WERI-Rb-1 (cell line): ENCODE data around the gene KCNIP4.
"Not testable (repeated sequence)": the region's sequence is repeated elsewhere in the genome, so short reads cannot be mapped to it uniquely, and the experiment has no call there.

Experiments used
- DNase-seq: peaks from one replicate; pipeline ENCODE4 v3.0.0-alpha.2; 2020
- H3K27ac ChIP-seq: fragments of 250-450 bp; sonication (Bioruptor Pico); 2 replicates; pipeline ENCODE4 v1.5.1; 2020; ENCODE audit warnings: mild to moderate bottlenecking, moderate library complexity
- H3K27me3 ChIP-seq: fragments of 250-450 bp; sonication (Bioruptor Pico); 2 replicates; pipeline ENCODE4 v1.5.1; 2021; ENCODE audit warnings: mild to moderate bottlenecking, low read depth, moderate library complexity; ENCODE audit not compliant: insufficient read depth, severe bottlenecking
- H3K36me3 ChIP-seq: fragments of 250-450 bp; sonication (Bioruptor Pico); 2 replicates; pipeline ENCODE4 v1.5.1; 2020; ENCODE audit warnings: mild to moderate bottlenecking, moderate library complexity
- H3K4me3 ChIP-seq: 2 replicates; pipeline ENCODE4 v1.5.1; 2011; ENCODE audit warnings: low read depth, mild to moderate bottlenecking, control low read depth, low read length
- H3K9me3 ChIP-seq: fragments of 250-450 bp; sonication (Bioruptor Pico); 2 replicates; pipeline ENCODE4 v1.5.1; 2021; ENCODE audit warnings: mild to moderate bottlenecking, moderate library complexity; ENCODE audit not compliant: severe bottlenecking
- TF ChIP-seq, protein P1 (sequence below): IDR thresholded peaks from 2 replicates; pipeline ENCODE4 v1.5.1; 2011; ENCODE audit warnings: low read depth, mild to moderate bottlenecking, control low read depth, inconsistent platforms, low read length

The KCNIP4 gene

DNA sequence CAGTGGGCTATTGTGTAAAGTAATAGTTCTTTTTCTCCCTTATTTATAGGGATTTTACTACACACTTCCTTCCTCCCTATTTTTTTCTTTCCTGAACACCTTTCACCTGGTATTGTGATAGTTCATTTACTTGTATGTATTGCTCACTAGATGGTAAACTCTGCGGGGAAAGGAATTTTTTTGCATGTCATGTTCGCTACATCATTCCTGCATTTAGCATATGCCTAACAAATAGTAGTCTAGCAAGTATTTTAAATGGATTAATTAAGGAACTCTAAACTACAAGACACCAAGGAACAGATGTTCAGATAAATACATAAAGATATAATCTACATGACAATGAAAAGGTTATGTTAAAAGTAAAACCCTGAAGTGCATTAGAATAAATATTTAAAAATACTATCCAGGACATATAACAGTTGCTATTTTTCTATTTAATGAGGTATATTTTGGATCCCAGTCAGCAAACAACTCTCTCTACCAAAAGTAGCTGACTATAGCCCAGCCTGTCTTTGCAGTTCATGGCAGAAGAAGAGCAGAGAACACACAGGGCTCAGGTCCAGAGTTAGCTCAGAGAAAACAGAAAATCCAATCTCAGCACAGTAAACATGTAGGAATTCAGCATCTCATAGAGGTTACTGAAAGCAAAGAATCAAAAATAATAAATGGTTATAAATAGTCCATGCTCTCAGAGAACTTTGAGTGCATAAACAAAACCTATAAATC, 1160.5 kb downstream of the KCNIP4 start:
- no peak overlapping the region for H3K27ac ChIP-seq
- TF ChIP-seq, protein P1, sequence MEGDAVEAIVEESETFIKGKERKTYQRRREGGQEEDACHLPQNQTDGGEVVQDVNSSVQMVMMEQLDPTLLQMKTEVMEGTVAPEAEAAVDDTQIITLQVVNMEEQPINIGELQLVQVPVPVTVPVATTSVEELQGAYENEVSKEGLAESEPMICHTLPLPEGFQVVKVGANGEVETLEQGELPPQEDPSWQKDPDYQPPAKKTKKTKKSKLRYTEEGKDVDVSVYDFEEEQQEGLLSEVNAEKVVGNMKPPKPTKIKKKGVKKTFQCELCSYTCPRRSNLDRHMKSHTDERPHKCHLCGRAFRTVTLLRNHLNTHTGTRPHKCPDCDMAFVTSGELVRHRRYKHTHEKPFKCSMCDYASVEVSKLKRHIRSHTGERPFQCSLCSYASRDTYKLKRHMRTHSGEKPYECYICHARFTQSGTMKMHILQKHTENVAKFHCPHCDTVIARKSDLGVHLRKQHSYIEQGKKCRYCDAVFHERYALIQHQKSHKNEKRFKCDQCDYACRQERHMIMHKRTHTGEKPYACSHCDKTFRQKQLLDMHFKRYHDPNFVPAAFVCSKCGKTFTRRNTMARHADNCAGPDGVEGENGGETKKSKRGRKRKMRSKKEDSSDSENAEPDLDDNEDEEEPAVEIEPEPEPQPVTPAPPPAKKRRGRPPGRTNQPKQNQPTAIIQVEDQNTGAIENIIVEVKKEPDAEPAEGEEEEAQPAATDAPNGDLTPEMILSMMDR: no peak
- no peak for DNase-seq

DNA sequence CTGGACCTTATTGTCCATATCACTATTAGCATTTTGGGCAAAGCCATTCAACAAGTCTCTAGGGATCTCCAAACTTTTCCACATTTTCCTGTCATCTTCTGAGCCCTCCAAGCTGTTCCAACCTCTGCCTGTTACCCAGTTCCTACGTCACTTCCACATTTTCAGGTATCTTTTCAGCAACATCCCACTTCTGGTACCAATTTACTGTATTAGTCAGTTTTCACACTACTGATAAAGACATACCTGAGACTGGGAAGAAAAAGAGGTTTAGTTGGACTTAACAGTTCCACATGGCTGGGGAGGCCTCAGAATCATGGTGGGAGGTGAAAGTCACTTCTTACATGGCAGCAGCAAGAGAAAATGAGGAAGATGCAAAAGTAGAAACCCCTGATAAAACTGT, 1165.4 kb downstream of the KCNIP4 start:
- H3K36me3 ChIP-seq, H3K27ac ChIP-seq, H3K9me3 ChIP-seq, H3K4me3 ChIP-seq, DNase-seq, H3K27me3 ChIP-seq: not testable (repeated sequence)

More for the DNA sequence above, 1160.5 kb downstream of the KCNIP4 start:
- H3K36me3 ChIP-seq: no peaks in the 10 kb centered on the region
- no peak overlapping the region for H3K4me3 ChIP-seq
- no peaks in the 10 kb centered on the region for H3K27me3 ChIP-seq
- H3K9me3 ChIP-seq: peaks cover 3% of the 10 kb centered on the region

DNA sequence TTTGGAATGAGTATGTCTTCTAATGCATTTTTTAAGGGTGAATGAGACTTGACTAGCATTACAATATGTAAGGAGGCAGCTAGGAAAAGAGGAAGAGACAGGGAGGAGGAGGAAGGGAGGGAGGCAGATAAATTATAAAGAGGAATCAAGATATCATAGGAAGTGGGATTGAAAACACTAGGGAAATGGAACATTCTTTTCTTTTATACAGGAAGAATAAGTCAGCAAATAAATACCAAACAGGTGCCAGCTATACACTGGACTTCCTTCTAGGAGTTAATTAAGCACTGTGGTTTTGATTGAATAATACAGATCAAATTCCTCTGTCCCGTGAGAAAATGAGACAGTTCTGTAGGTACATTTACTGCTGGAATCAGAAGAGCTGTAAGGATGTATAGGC, 1169.7 kb downstream of the KCNIP4 start:
- no peaks in the 10 kb centered on the region for H3K27me3 ChIP-seq
- H3K9me3 ChIP-seq: peaks cover 9% of the 10 kb centered on the region
- no peak for DNase-seq
- TF ChIP-seq, protein P1: no peak
- no peak overlapping the region for H3K27ac ChIP-seq
- no peaks in the 10 kb centered on the region for H3K36me3 ChIP-seq
- H3K4me3 ChIP-seq: no peak overlapping the region

DNA sequence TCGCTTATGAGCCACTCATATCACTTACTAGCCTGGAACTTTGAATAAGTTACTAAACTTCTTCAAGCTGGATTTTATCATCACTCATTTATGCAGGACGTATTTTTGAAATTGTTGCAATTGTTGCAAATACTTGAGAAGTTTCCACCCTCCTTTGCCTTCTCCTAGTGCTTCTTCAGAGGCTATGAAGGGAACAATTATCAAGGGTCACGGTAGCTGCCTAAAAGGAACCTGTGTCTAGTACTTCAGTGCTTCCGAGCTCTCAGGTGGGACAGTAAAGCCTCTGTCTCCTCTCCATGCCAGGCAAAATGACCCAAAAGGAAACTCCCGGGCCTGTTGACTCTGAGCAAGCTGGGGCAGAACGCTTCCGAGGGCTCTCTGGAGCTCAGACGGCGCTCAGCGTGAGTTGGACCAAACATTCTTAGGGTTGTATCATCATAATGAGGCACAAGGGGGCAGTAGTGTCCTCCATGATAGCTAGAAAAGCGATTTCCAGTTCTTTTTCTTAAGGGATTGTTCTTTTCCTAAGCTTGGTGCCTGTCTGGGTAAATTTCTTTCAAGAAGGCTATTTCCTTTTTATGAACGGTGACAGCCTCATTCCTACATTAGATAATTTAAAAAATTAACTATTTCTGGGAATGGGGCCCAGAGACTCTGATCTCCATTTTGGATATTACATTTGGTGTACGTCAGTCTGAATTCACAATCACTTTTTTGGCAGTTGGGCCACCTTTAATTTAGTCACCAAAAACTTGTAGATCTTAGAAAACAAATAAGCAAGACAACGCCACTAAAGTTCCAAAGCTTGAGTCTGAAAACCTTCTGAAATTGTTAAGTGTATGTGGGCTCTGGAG, 1175.2 kb downstream of the KCNIP4 start:
- peak; percentile 61 for DNase-seq
- no peak overlapping the region for H3K4me3 ChIP-seq
- H3K27me3 ChIP-seq: no peaks in the 10 kb centered on the region
- H3K27ac ChIP-seq: no peak overlapping the region
- H3K36me3 ChIP-seq: no peaks in the 10 kb centered on the region
- TF ChIP-seq, protein P1: peak; percentile 72
- no peaks in the 10 kb centered on the region for H3K9me3 ChIP-seq

DNA sequence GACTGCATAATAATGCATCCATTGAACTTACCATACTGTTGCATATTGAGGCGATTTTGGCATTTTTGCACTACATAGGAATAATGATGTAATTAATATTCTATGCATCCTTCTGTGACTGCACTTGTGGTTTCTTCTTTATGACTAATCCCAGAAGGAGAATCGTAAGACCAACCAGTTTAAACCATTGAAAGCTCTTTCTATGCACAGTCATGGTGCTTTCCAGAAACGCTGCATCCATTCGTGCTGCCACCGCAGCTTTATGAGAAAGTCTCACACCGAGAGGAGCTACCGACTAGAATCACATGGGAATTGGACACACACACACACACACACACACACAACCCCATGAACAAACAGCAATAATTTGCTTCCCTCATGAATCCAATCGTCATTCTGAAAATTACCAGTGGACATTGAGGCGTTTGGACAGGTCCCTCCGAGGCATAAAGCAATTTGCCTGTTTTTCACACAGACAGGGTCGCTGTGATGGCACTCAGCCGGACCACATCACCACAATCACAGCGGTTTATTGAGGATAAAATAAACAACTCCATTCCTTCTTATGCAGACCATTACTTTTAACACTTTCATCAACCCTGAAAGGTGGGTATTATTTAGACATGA, 1184.1 kb downstream of the KCNIP4 start:
- no peaks in the 10 kb centered on the region for H3K36me3 ChIP-seq
- TF ChIP-seq, protein P1: no peak
- no peak for DNase-seq

DNA sequence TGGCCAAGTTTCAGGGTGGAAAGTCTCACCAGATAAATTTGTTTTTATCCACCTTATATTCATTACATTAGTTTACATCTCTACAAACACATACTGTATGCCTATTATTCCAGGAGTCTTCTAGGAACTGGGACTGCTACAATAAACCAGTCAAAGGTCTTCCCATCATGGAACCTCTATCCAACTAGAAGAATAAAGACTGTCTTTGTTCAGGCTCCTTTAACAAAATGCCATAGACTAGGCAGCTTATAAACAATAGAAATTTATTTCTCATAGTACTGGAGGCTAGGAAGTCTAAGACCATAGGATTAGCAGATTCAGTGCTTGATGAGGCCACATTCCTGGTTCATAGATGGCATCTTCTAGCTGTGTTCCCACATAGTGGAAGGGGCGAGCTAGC, 1186.7 kb downstream of the KCNIP4 start:
- H3K36me3 ChIP-seq: no peaks in the 10 kb centered on the region
- DNase-seq: no peak
- TF ChIP-seq, protein P1: no peak
- no peak overlapping the region for H3K27ac ChIP-seq
- no peaks in the 10 kb centered on the region for H3K27me3 ChIP-seq
- no peak overlapping the region for H3K4me3 ChIP-seq
- H3K9me3 ChIP-seq: no peaks in the 10 kb centered on the region

More for the DNA sequence above, 1184.1 kb downstream of the KCNIP4 start:
- H3K27ac ChIP-seq: no peak overlapping the region
- H3K9me3 ChIP-seq: no peaks in the 10 kb centered on the region
- no peaks in the 10 kb centered on the region for H3K27me3 ChIP-seq
- no peak overlapping the region for H3K4me3 ChIP-seq
